HEK293T (cell line): ENCODE results near the gene SLF2.

Experiments
- CTCF ChIA-PET: fragments of 350-600 bp; formaldehyde crosslinking; extraction: SDS; loops from one replicate; lab custom pipeline; 2021; ENCODE audit warnings: antibody characterized with exemption, inconsistent platforms; lab: Yijun Ruan, JAX
- POLR2A ChIA-PET: fragments of 350-600 bp; formaldehyde crosslinking; extraction: SDS; loops from one replicate; lab custom pipeline; 2020; ENCODE audit warnings: antibody characterized with exemption, inconsistent platforms; lab: Yijun Ruan, JAX
- DNase-seq: peaks from one replicate; pipeline ENCODE4 v3.0.0; 2012; ENCODE audit warnings: mixed read lengths; ENCODE audit errors: extremely low spot score
- ARNT ChIP-seq: fragments of 450-650 bp; IDR thresholded peaks from 2 replicates; pipeline ENCODE4 v1.6.1; 2017; ENCODE audit warnings: mild to moderate bottlenecking
- BHLHE40 ChIP-seq: fragments of 450-650 bp; IDR thresholded peaks from 2 replicates; pipeline ENCODE4 v1.6.1; 2016; ENCODE audit warnings: mild to moderate bottlenecking, moderate library complexity, borderline replicate concordance
- CTBP1 ChIP-seq: fragments of 450-650 bp; IDR thresholded peaks from 2 replicates; pipeline ENCODE4 v1.6.1; 2016; ENCODE audit warnings: borderline replicate concordance
- ELF4 ChIP-seq: fragments of 450-650 bp; IDR thresholded peaks from 2 replicates; pipeline ENCODE4 v1.6.1; 2017; ENCODE audit warnings: antibody characterized with exemption
- FOXA1 ChIP-seq: fragments of 450-650 bp; IDR thresholded peaks from 2 replicates; pipeline ENCODE4 v1.6.1; 2016; ENCODE audit warnings: mild to moderate bottlenecking
- FOXK2 ChIP-seq: fragments of 450-650 bp; IDR thresholded peaks from 2 replicates; pipeline ENCODE4 v1.6.1; 2016; ENCODE audit warnings: mild to moderate bottlenecking
- FOXM1 ChIP-seq: fragments of 450-650 bp; IDR thresholded peaks from 2 replicates; pipeline ENCODE4 v1.6.1; 2017; ENCODE audit warnings: mild to moderate bottlenecking, borderline replicate concordance
- HDGF ChIP-seq: fragments of 450-650 bp; IDR thresholded peaks from 2 replicates; pipeline ENCODE4 v1.6.1; 2017; ENCODE audit warnings: antibody characterized with exemption, borderline replicate concordance
- L3MBTL2 ChIP-seq: fragments of 450-650 bp; conservative IDR thresholded peaks from 2 replicates; pipeline ENCODE4 v1.6.1; 2016; ENCODE audit warnings: mild to moderate bottlenecking
- LEF1 ChIP-seq: fragments of 450-650 bp; IDR thresholded peaks from 2 replicates; pipeline ENCODE4 v1.6.1; 2017; ENCODE audit warnings: mild to moderate bottlenecking, borderline replicate concordance
- NFRKB ChIP-seq: fragments of 450-650 bp; IDR thresholded peaks from 2 replicates; pipeline ENCODE4 v1.6.1; 2016; ENCODE audit warnings: mild to moderate bottlenecking, moderate library complexity
- PKNOX1 ChIP-seq: fragments of 450-650 bp; IDR thresholded peaks from 2 replicates; pipeline ENCODE4 v1.6.1; 2016
- SP1 ChIP-seq: fragments of 450-650 bp; IDR thresholded peaks from 2 replicates; pipeline ENCODE4 v1.6.1; 2017
- SUZ12 ChIP-seq: fragments of 450-650 bp; IDR thresholded peaks from 2 replicates; pipeline ENCODE4 v1.6.1; 2016; ENCODE audit warnings: mild to moderate bottlenecking
- TARDBP ChIP-seq: fragments of 450-650 bp; IDR thresholded peaks from 2 replicates; pipeline ENCODE4 v1.6.1; 2016
- ZNF384 ChIP-seq: fragments of 450-650 bp; IDR thresholded peaks from 2 replicates; pipeline ENCODE4 v1.6.1; 2016

SLF2 gene

DNA sequence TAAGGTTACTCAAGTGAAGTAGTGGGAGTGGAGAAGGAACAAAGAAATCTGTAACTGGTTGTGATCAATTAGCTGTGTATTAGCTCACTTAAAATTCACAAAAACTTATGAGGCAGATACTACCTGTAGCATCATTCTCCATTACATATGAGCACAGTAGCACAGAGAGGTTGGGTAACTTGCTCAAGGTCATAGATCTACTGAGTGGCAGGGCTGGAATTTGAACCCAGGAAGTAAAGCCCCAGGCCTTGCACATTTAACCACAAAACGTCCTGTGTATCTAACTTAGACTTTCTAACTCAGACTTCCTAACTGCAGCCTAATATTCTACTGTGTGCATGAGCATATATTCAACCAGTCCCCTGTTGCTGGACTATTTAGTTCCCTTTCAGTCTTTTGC, 5.6 kb upstream of the SLF2 start:
- ChIA-PET CTCF (no interaction called here), POLR2A (no interaction called here)
- TF ChIP-seq FOXM1 = no peak
- no peak for TF ChIP-seq NFRKB
- TF ChIP-seq SP1 = no peak
- TF ChIP-seq LEF1 = no peak
- no peak for TF ChIP-seq FOXK2
- TF ChIP-seq L3MBTL2 = no peak
- TF ChIP-seq FOXA1 = no peak
- no peak for TF ChIP-seq ELF4
- TF ChIP-seq TARDBP = no peak
- no peak for TF ChIP-seq CTBP1
- TF ChIP-seq PKNOX1 = no peak
- DNase-seq = no peak

DNA sequence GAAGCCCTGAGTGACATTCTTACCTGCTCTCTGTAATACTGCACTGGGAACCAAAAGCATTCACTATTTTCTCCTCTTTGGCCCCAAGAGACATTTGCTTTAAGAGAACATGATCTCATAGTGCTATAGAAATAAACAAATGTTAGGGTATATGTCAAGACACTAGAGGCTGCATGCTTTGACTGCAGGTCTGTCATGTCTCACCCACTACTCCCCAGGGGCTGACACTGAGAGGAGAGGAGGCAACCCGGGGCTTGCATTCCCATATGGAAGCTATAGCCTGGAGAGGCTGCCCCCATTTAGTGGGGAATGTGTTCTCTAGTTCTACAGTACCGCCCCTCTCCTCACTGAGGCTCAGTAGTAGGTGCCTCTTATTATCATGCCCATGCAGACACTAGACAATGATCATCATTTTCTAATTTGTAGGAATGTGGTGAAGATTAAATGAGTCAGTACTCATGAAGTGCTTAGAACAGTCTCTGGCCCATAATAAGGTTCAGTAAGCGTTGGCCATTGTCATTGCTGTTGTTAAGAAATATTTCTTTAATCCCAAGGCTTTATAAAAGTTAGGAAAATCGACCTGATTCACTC, 4.9 kb upstream of the SLF2 start:
- TF ChIP-seq ARNT (no peak), BHLHE40 (no peak), NFRKB (no peak), TARDBP (no peak), FOXK2 (no peak), PKNOX1 (no peak), ELF4 (no peak), FOXA1 (no peak), ZNF384 (no peak), SUZ12 (no peak), CTBP1 (no peak), L3MBTL2 (no peak), HDGF (no peak), LEF1 (no peak), SP1 (no peak), FOXM1 (no peak)
- ChIA-PET CTCF (no interaction called here), POLR2A (no interaction called here)
- no peak for DNase-seq

- CTCF ChIA-PET = no interaction called here
- DNase-seq = no peak
- TF ChIP-seq NFRKB = no peak
- no peak for TF ChIP-seq SUZ12
- no peak for TF ChIP-seq ELF4
- no peak for TF ChIP-seq TARDBP
- TF ChIP-seq FOXM1 = no peak
- TF ChIP-seq CTBP1 = no peak
- TF ChIP-seq ARNT = no peak
- TF ChIP-seq ZNF384 = no peak
- no peak for TF ChIP-seq L3MBTL2
- no peak for TF ChIP-seq LEF1
- no peak for TF ChIP-seq PKNOX1
- TF ChIP-seq BHLHE40 = no peak
- TF ChIP-seq FOXA1 = no peak
- no peak for TF ChIP-seq FOXK2
- no peak for TF ChIP-seq HDGF
- no peak for TF ChIP-seq SP1
- POLR2A ChIA-PET = no interaction called here
Observed at GRCh38 chr10:100908378-100908777, 4.4 kb upstream of the SLF2 start.

GRCh38 chr10:100909501-100910263, 3.1 kb upstream of the SLF2 start:
- ChIA-PET CTCF (no interaction called here), POLR2A (no interaction called here)
- no peak for TF ChIP-seq LEF1
- no peak for DNase-seq

DNA sequence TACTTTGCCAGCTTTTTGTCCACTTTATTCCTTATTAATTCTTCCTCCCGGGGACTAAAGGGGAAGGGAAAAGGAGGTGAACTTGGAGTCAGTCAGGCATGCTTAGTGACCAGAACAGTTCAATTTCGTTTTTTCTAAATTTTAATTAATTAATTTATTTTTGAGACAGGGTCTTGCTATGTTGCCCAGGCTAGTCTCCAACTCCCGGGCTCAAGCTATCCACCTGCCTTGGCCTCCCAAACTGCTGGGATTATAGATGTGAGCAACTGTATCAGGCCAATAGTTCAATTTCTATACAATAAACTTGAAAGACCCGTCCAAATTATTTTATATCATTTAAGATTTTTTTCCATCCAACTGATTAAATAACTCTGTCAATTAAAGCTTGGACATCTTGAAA, 1.3 kb upstream of the SLF2 start:
- ChIA-PET CTCF (no interaction called here), POLR2A (no interaction called here)
- no peak for TF ChIP-seq SP1
- no peak for TF ChIP-seq L3MBTL2
- TF ChIP-seq NFRKB = no peak
- TF ChIP-seq BHLHE40 = no peak
- TF ChIP-seq PKNOX1 = no peak
- TF ChIP-seq TARDBP = no peak
- DNase-seq = no peak

DNA sequence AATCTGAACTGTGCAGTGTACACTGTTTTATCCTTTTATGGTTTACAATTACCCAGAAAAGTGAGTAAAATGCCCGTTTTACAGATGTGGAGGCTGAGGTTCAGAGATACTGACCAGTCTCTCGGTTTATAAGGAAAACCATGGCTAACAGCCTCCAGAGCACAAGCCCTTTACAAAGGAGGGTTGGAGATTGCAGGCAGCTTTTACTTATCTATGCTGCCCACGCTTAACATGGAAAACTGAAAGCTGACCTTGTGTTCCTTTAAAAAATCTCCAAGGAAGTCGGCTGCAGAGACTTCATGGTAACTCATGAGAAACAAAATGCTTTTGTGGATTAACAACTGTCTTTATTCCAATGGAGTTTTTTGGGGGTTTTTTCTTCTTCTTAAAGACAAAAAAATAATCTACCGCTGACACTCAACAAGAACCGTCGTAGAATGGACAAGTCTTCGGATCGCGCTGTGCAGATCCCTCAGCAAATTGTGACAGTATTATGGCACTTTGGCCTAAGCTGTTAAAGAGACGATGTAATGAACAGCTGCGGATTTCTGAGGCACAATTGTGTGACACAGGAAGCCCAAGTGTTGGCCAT, 654 bp upstream of the SLF2 start:
- ChIA-PET CTCF (interaction anchor here (0.7 kb wide), 1 partner anchor 34 kb away, joined by 4 read pairs; no protein-coding TSS in a partner anchor), POLR2A (interaction anchor here (0.6 to 2.5 kb wide), 7 partner anchors 10 to 768 kb away, joined by 3 to 12 read pairs (median 5); no protein-coding TSS in a partner anchor)

More for the DNA sequence above, 654 bp upstream of the SLF2 start:
- DNase-seq = no peak
- TF ChIP-seq FOXM1 = no peak
- no peak for TF ChIP-seq FOXA1
- no peak for TF ChIP-seq NFRKB
- no peak for TF ChIP-seq PKNOX1
- TF ChIP-seq ARNT = no peak
- TF ChIP-seq SUZ12 = no peak
- TF ChIP-seq ELF4 = no peak
- no peak for TF ChIP-seq ZNF384
- TF ChIP-seq HDGF = no peak
- TF ChIP-seq L3MBTL2 = no peak
- TF ChIP-seq BHLHE40 = no peak
- TF ChIP-seq LEF1 = no peak
